GM12878 (cell line): ENCODE results near the gene NKAIN2. TPM values are rescaled to one million over a fixed set of nuclear protein-coding genes. Genes with fewer than 3 reads are reported as not detected.

Experiments
- ATAC-seq: fragments of 200-7000 bp; cut with Tn5 transposase; 3 replicates; pipeline ENCODE4 v1.9.1; 2020; ENCODE audit warnings: mild to moderate bottlenecking, moderate library complexity
- BruUV-seq: library from RNA; stranded (reverse); fragments of 400-500 nt; replicated peaks from 2 replicates; lab custom pipeline; 2021; lab: Mats Ljungman, UMichigan
- CTCF ChIA-PET: fragments of 300-600 bp; sonication (Branson Sonifier 250); formaldehyde crosslinking; extraction: SDS; loops from one replicate; lab custom pipeline; 2021; ENCODE audit warnings: inconsistent platforms; lab: Yijun Ruan, JAX
- POLR2A ChIA-PET: fragments of 350-600 bp; formaldehyde crosslinking; extraction: SDS; loops from one replicate; lab custom pipeline; 2021; ENCODE audit warnings: inconsistent platforms; lab: Charles Lee
- RAD21 ChIA-PET: fragments of 300-600 bp; sonication (Branson Sonifier 250); formaldehyde crosslinking; loops from one replicate; lab custom pipeline; 2023; ENCODE audit warnings: antibody characterized with exemption; ENCODE audit not compliant: unreplicated experiment; lab: Charles Lee
- SMC1A ChIA-PET: fragments of 300-600 bp; sonication (Branson Sonifier 250); formaldehyde crosslinking; loops from one replicate; lab custom pipeline; 2023; ENCODE audit not compliant: unreplicated experiment, uncharacterized antibody; lab: Charles Lee
- DNase-seq: peaks from one replicate; pipeline ENCODE4 v3.0.0-alpha.2; 2011; ENCODE audit warnings: low read depth, low spot score
- FAIRE-seq: peaks from 3 replicates; lab custom pipeline; 2011; peaks lifted over from hg19 to GRCh38; lab: Jason Lieb, UNC
- H2AFZ ChIP-seq: 2 replicates; pipeline ENCODE4 v1.6.0; 2011; ENCODE audit warnings: low read depth, low read length, control low read depth; ENCODE audit not compliant: control insufficient read depth
- H3K27ac ChIP-seq: 2 replicates; pipeline ENCODE4 v1.5.1; 2011; ENCODE audit warnings: control low read depth; ENCODE audit not compliant: control insufficient read depth, insufficient read depth
- H3K27me3 ChIP-seq, 2 experiments: replicated peaks in 1 of 2; 2 replicates each; pipeline versions ENCODE4 v1.6.0 to v1.6.1; 2011; ENCODE audit warnings: low read length in 1 of 2; ENCODE audit not compliant: control insufficient read depth in 2 of 2, insufficient read depth in 2 of 2
- H3K36me3 ChIP-seq, 2 experiments: 2 replicates each; pipeline ENCODE4 v1.5.1; 2011; ENCODE audit warnings: low read length in 1 of 2; ENCODE audit not compliant: control insufficient read depth in 2 of 2, insufficient read depth in 2 of 2
- H3K4me1 ChIP-seq: 2 replicates; pipeline ENCODE4 v1.6.1; 2011; ENCODE audit warnings: mild to moderate bottlenecking, low read length, moderate library complexity, mixed read lengths; ENCODE audit not compliant: control insufficient read depth, insufficient read depth
- H3K4me2 ChIP-seq: 2 replicates; pipeline ENCODE4 v1.6.0; 2011; ENCODE audit warnings: control low read depth; ENCODE audit not compliant: control insufficient read depth, insufficient read depth
- H3K4me3 ChIP-seq: fragments of 200-600 bp; sonication (generic); 2 replicates; pipeline ENCODE4 v1.5.1; 2016
- H3K79me2 ChIP-seq: 2 replicates; pipeline ENCODE4 v1.6.0; 2011; ENCODE audit warnings: low read length; ENCODE audit not compliant: control insufficient read depth, insufficient read depth
- H3K9ac ChIP-seq: 2 replicates; pipeline ENCODE4 v1.8.0; 2011; ENCODE audit warnings: low read length, control low read depth, mixed read lengths; ENCODE audit not compliant: control insufficient read depth, insufficient read depth
- H3K9me3 ChIP-seq: replicated peaks from 3 replicates; pipeline ENCODE4 v1.5.1; 2011; ENCODE audit warnings: mild to moderate bottlenecking, low read length; ENCODE audit not compliant: control insufficient read depth, insufficient read depth
- H4K20me1 ChIP-seq: 2 replicates; pipeline ENCODE4 v1.6.0; 2011; ENCODE audit not compliant: control insufficient read depth, insufficient read depth
- IKZF1 ChIP-seq: fragments of 450-650 bp; conservative IDR thresholded peaks from 2 replicates; pipeline ENCODE4 v1.6.1; 2017; ENCODE audit warnings: antibody characterized with exemption, mild to moderate bottlenecking
- NBN ChIP-seq: fragments of 450-650 bp; IDR thresholded peaks from 2 replicates; pipeline ENCODE4 v1.6.1; 2016
- NR2C1 ChIP-seq: fragments of 450-650 bp; IDR thresholded peaks from 2 replicates; pipeline ENCODE4 v1.6.1; 2017; ENCODE audit warnings: antibody characterized with exemption, mild to moderate bottlenecking, moderate library complexity
- PAX8 ChIP-seq: fragments of 450-650 bp; IDR thresholded peaks from 2 replicates; pipeline ENCODE4 v1.6.1; 2017; ENCODE audit warnings: mild to moderate bottlenecking, moderate library complexity
- POU2F2 ChIP-seq: IDR thresholded peaks from 3 replicates; pipeline ENCODE4 v1.6.1; 2011; ENCODE audit warnings: low read depth, mild to moderate bottlenecking, low read length, borderline replicate concordance
- RAD51 ChIP-seq: fragments of 450-650 bp; IDR thresholded peaks from 2 replicates; pipeline ENCODE4 v1.6.1; 2016; ENCODE audit warnings: moderate library complexity, mild to moderate bottlenecking, inconsistent platforms
- SMARCA5 ChIP-seq: fragments of 450-650 bp; IDR thresholded peaks from 2 replicates; pipeline ENCODE4 v1.6.1; 2017; ENCODE audit warnings: mild to moderate bottlenecking
- SUPT20H ChIP-seq: IDR thresholded peaks from 2 replicates; pipeline ENCODE4 v1.6.1; 2011; ENCODE audit warnings: low read depth, mild to moderate bottlenecking, low read length, moderate library complexity, borderline replicate concordance; ENCODE audit not compliant: control insufficient read depth
- SUZ12 ChIP-seq: fragments of 200-600 bp; sonication (generic); IDR thresholded peaks from one replicate; pipeline ENCODE4 v1.6.1; 2018; ENCODE audit warnings: antibody characterized with exemption, mild to moderate bottlenecking; ENCODE audit not compliant: unreplicated experiment
- TBL1XR1 ChIP-seq: IDR thresholded peaks from 2 replicates; pipeline ENCODE4 v1.6.1; 2012; ENCODE audit warnings: low read depth, low read length, improper control_type of control experiment
- WGBS: methylation state at CpG from one replicate; pipeline ENCODE4 v1.1.6; 2016; ENCODE audit warnings: low lambda C conversion rate; ENCODE audit not compliant: insufficient replicate concordance, insufficient coverage; ENCODE audit errors: missing lambda C conversion rate; 5-methylcytosine and 5-hydroxymethylcytosine counted together
- in situ Hi-C: fragments of 300-500 bp; cut with MboI; formaldehyde crosslinking; loops from 9 replicates; pipeline ENCODE4 v1.14.3; 2018; ENCODE audit warnings: mixed read lengths
- intact Hi-C: fragments of 100-400 bp; cut with micrococcal nuclease; formaldehyde crosslinking; loops from one replicate; pipeline ENCODE4 v1.14.2; 2022; ENCODE audit not compliant: unreplicated experiment
- polyA plus RNA-seq, 11 experiments: library from polyadenylated mRNA; depleted of rRNA in 4 of 11; unstranded in 6 of 11; stranded (reverse) in 5 of 11; fragments of >200 nt; fragmentation: Nextera tagmentation in 4 of 11; fragmentation: Illumina TruSeq in 1 of 11; extraction: Ambion mirVana in 4 of 11; extraction: Trizol in 1 of 11; gene quantifications; 1 replicate in 1 of 11; 2 replicates in 10 of 11; pipeline versions ENCODE4 v1.2.1 to v1.2.3, GENCODE V29; 2011 to 2016; ENCODE audit warnings: inconsistent platforms in 2 of 11, missing spikeins in 2 of 11, low read depth in 1 of 11
- total RNA-seq, 4 experiments: library from RNA; depleted of rRNA in 3 of 4; stranded (reverse); fragments of >200 nt in 3 of 4; fragmentation: Illumina TruSeq in 1 of 4; extraction: Trizol in 1 of 4; gene quantifications; 2 replicates each; pipeline versions ENCODE4 v1.2.1 to v1.2.3, GENCODE V29; 2013 to 2021
- TF ChIP-seq, protein P1 (sequence below): fragments of 450-650 bp; IDR thresholded peaks from 2 replicates; pipeline ENCODE4 v1.6.1; 2016; ENCODE audit warnings: mild to moderate bottlenecking, moderate library complexity, borderline replicate concordance
- TF ChIP-seq, protein P2 (sequence below): fragments of 450-650 bp; IDR thresholded peaks from 2 replicates; pipeline ENCODE4 v1.6.1; 2018; ENCODE audit warnings: mild to moderate bottlenecking, low read depth, moderate library complexity; ENCODE audit not compliant: partially characterized antibody

The NKAIN2 gene
- total and polyA plus RNA-seq, 10 of the 15 experiments (the other 5 are each of a cell fraction or from before 2014, with no cell fraction given): not detected

DNA sequence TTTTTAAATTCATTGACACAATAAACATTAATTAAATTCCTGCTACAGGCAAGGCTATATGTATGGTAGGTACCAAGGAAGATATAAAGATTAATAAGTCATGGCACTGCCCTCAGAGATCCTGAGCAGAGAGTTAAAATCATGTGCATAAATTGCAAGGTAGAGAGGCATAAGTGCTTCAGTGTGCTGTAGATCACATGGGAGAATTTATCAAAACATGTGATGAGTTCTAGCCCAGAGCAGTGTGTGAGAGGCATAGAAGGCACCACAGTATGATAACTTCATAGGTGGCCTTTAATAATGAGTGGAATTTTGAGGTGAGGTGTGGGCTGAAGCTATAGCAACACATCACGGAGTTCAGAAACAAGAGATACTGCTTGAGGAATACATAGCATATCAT lies 692.7 kb downstream of the NKAIN2 start:
- no peak overlapping the region for H2AFZ ChIP-seq
- in situ Hi-C loops (no loop called here), intact Hi-C loops (no loop called here)
- TF ChIP-seq RAD51 (no peak), SUPT20H (no peak), NR2C1 (no peak), TBL1XR1 (no peak), SMARCA5 (no peak)
- H4K20me1 ChIP-seq: no peaks in the 10 kb centered on the region
- H3K9me3 ChIP-seq: no peaks in the 10 kb centered on the region
- no peaks in the 10 kb centered on the region for H3K36me3 ChIP-seq
- no peaks in the 10 kb centered on the region for H3K79me2 ChIP-seq
- POLR2A ChIA-PET: no interaction called here
- H3K4me1 ChIP-seq: no peaks in the 10 kb centered on the region
- RAD21 ChIA-PET: no interaction called here
- CTCF ChIA-PET: no interaction called here
- WGBS: 26% methylated on average over 1 of the region's 1 CpG
- H3K27me3 ChIP-seq: no peaks in the 10 kb centered on the region
- no peak for ATAC-seq
- no peak overlapping the region for H3K4me3 ChIP-seq
- BruUV-seq: no TSS peak
- no peak for FAIRE-seq
- SMC1A ChIA-PET: no interaction called here
- no peak overlapping the region for H3K9ac ChIP-seq
- no peak overlapping the region for H3K27ac ChIP-seq
- no peak for DNase-seq
- no peak overlapping the region for H3K4me2 ChIP-seq

DNA sequence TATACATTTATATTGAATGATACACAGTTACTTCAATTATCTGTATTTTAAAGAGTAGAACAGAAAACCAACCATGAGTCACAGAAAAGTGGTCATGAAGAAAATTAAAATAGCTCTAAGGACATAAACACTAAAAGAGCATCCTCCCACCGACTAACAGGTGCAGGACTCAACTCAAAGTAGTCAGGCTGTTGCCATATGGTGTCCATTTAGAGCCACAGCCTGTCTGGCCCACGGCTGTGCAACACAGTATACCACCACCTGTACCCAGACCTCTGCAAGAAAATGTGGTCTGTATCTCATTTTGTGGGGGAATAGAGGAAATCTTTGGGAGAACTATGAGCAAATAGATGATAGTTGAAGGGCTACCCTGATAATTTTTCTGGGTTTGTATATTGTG lies 708.8 kb downstream of the NKAIN2 start:
- ChIA-PET RAD21 (no interaction called here), SMC1A (no interaction called here), POLR2A (no interaction called here), CTCF (no interaction called here)
- Histone ChIP-seq H3K27me3 (no peaks in the 10 kb centered on the region), H3K4me3 (no peak overlapping the region), H3K36me3 (no peaks in the 10 kb centered on the region), H3K4me1 (no peaks in the 10 kb centered on the region), H3K4me2 (no peak overlapping the region), H3K79me2 (no peaks in the 10 kb centered on the region), H3K9ac (no peak overlapping the region), H3K9me3 (no peaks in the 10 kb centered on the region), H4K20me1 (no peaks in the 10 kb centered on the region), H3K27ac (no peak overlapping the region), H2AFZ (no peak overlapping the region)
- in situ Hi-C loops: no loop called here
- intact Hi-C loops: no loop called here
- DNase-seq (no peak), FAIRE-seq (no peak), ATAC-seq (no peak)
- 0% methylated on average over 2 of the region's 2 CpGs for WGBS
- BruUV-seq: no TSS peak
- TF ChIP-seq POU2F2 (no peak), SUZ12 (no peak), IKZF1 (no peak), PAX8 (no peak), NBN (no peak)
- TF ChIP-seq, protein P1, sequence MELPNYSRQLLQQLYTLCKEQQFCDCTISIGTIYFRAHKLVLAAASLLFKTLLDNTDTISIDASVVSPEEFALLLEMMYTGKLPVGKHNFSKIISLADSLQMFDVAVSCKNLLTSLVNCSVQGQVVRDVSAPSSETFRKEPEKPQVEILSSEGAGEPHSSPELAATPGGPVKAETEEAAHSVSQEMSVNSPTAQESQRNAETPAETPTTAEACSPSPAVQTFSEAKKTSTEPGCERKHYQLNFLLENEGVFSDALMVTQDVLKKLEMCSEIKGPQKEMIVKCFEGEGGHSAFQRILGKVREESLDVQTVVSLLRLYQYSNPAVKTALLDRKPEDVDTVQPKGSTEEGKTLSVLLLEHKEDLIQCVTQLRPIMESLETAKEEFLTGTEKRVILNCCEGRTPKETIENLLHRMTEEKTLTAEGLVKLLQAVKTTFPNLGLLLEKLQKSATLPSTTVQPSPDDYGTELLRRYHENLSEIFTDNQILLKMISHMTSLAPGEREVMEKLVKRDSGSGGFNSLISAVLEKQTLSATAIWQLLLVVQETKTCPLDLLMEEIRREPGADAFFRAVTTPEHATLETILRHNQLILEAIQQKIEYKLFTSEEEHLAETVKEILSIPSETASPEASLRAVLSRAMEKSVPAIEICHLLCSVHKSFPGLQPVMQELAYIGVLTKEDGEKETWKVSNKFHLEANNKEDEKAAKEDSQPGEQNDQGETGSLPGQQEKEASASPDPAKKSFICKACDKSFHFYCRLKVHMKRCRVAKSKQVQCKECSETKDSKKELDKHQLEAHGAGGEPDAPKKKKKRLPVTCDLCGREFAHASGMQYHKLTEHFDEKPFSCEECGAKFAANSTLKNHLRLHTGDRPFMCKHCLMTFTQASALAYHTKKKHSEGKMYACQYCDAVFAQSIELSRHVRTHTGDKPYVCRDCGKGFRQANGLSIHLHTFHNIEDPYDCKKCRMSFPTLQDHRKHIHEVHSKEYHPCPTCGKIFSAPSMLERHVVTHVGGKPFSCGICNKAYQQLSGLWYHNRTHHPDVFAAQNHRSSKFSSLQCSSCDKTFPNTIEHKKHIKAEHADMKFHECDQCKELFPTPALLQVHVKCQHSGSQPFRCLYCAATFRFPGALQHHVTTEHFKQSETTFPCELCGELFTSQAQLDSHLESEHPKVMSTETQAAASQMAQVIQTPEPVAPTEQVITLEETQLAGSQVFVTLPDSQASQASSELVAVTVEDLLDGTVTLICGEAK: no peak
- TF ChIP-seq, protein P2, sequence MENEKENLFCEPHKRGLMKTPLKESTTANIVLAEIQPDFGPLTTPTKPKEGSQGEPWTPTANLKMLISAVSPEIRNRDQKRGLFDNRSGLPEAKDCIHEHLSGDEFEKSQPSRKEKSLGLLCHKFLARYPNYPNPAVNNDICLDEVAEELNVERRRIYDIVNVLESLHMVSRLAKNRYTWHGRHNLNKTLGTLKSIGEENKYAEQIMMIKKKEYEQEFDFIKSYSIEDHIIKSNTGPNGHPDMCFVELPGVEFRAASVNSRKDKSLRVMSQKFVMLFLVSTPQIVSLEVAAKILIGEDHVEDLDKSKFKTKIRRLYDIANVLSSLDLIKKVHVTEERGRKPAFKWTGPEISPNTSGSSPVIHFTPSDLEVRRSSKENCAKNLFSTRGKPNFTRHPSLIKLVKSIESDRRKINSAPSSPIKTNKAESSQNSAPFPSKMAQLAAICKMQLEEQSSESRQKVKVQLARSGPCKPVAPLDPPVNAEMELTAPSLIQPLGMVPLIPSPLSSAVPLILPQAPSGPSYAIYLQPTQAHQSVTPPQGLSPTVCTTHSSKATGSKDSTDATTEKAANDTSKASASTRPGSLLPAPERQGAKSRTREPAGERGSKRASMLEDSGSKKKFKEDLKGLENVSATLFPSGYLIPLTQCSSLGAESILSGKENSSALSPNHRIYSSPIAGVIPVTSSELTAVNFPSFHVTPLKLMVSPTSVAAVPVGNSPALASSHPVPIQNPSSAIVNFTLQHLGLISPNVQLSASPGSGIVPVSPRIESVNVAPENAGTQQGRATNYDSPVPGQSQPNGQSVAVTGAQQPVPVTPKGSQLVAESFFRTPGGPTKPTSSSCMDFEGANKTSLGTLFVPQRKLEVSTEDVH: no peak
